Sigmoid colon (tissue), 7 donors: ENCODE data around the gene APBA3. TPM values are rescaled to one million over a fixed set of nuclear protein-coding genes. Genes with fewer than 3 reads are reported as not detected.

Experiments
- DNase-seq: peaks from one replicate; pipeline ENCODE4 v3.0.0-alpha.2; 2019
- H3K27ac ChIP-seq, 4 donors: fragments of 200-600 bp; sonication (generic); one replicate each; pipeline ENCODE4 v1.5.1; 2016 to 2019; ENCODE audit warnings: mild to moderate bottlenecking in 1 of 4
- H3K27me3 ChIP-seq, 3 donors: fragments of 200-600 bp; sonication (generic); one replicate each; pipeline ENCODE4 v1.5.1; 2019; ENCODE audit warnings: mild to moderate bottlenecking in 1 of 3
- H3K36me3 ChIP-seq, 4 donors: fragments of 200-600 bp; sonication (generic); one replicate each; pipeline ENCODE4 v1.5.1; 2016 to 2019
- H3K4me1 ChIP-seq, 4 donors: fragments of 200-600 bp; sonication (generic); one replicate each; pipeline ENCODE4 v1.5.1; 2017 to 2019
- H3K4me3 ChIP-seq, 4 donors: fragments of 200-600 bp; sonication (generic); one replicate each; pipeline ENCODE4 v1.5.1; 2017 to 2019; ENCODE audit warnings: mild to moderate bottlenecking in 2 of 4, moderate library complexity in 1 of 4
- H3K9me3 ChIP-seq, 4 donors: fragments of 200-600 bp in 3 of 4; sonication (generic) in 3 of 4; one replicate each; pipeline versions ENCODE4 v1.5.1 to v1.6.1; 2013 to 2019
- CTCF ChIP-seq, 4 experiments: fragments of 450-650 bp in 3 of 4; fragments of 200-600 bp in 1 of 4; IDR thresholded peaks; one replicate each; pipeline ENCODE4 v1.5.1; 2016 to 2019; ENCODE audit warnings: antibody characterized with exemption in 4 of 4, mild to moderate bottlenecking in 3 of 4, moderate library complexity in 2 of 4
- EP300 ChIP-seq, 4 donors: sonication (generic); formaldehyde crosslinking; IDR thresholded peaks; one replicate each; pipeline ENCODE4 v1.6.1; 2017; ENCODE audit warnings: antibody characterized with exemption in 4 of 4
- POLR2A ChIP-seq, 2 donors: fragments of 450-650 bp; IDR thresholded peaks; one replicate each; pipeline ENCODE4 v1.6.1; 2016; ENCODE audit warnings: antibody characterized with exemption in 2 of 2, mild to moderate bottlenecking in 2 of 2, moderate library complexity in 2 of 2
- POLR2AphosphoS5 ChIP-seq, 4 donors: sonication (generic); formaldehyde crosslinking; IDR thresholded peaks; one replicate each; pipeline ENCODE4 v1.6.1; 2017; ENCODE audit warnings: antibody characterized with exemption in 4 of 4
- whole genome bisulfite sequencing, 2 donors: extraction: QIAGEN DNeasy Blood & Tissue Kit; methylation state at CpG; one replicate each; pipeline ENCODE4 v1.1.7; 2013; 5-methylcytosine and 5-hydroxymethylcytosine counted together
- intact Hi-C: fragments of 100-400 bp; cut with DNase I; formaldehyde crosslinking; loops from one replicate; pipeline ENCODE4 v1.15.1; 2023
- polyA plus RNA-seq, 3 donors: library from polyadenylated mRNA; stranded (reverse); fragments of 200-250 nt; gene quantifications; one replicate each; pipeline ENCODE4 v1.2.3, GENCODE V29; 2013
- total RNA-seq, 4 donors: library from RNA; depleted of rRNA; stranded (reverse); fragments of >200 nt; gene quantifications; one replicate each; pipeline ENCODE4 v1.1.0, GENCODE V29; 2016
- donor health status: healthy with polysubstance abuse.
- donor health status: Bipolar disorder and iron deficiency.
- donor health status: healthy.

APBA3 gene
- total and polyA plus RNA-seq, 7 donors: 12.0 to 42.9 (median 17.8) TPM

- intact Hi-C loops: no loop called here
- H3K4me1 ChIP-seq: peaks cover 0 to 13% (median 5%) of the 10 kb centered on the region in 4 donors
- 98 to 99% methylated on average over 2 of the region's 2 CpGs for WGBS, 2 donors
- H3K36me3 ChIP-seq: no peaks in the 10 kb centered on the region
- no peak for TF ChIP-seq CTCF (IDR thresholded peaks at IDR 0.05)
- no peak for TF ChIP-seq POLR2AphosphoS5 (IDR thresholded peaks at IDR 0.05)
- TF ChIP-seq EP300 (IDR thresholded peaks at IDR 0.05): no peak
- TF ChIP-seq POLR2A (IDR thresholded peaks at IDR 0.05): no peak
- H3K27ac ChIP-seq: no peak overlapping the region
- peaks cover 0 to 50% (median 46%) of the 10 kb centered on the region in 3 donors for H3K27me3 ChIP-seq
- H3K9me3 ChIP-seq: peaks cover 12 to 20% (median 16%) of the 10 kb centered on the region in 4 donors
- DNase-seq: no peak
- H3K4me3 ChIP-seq: no peak overlapping the region
Measured at GRCh38 chr19:3781603-3782002, 20.1 kb upstream of the APBA3 start.

DNA sequence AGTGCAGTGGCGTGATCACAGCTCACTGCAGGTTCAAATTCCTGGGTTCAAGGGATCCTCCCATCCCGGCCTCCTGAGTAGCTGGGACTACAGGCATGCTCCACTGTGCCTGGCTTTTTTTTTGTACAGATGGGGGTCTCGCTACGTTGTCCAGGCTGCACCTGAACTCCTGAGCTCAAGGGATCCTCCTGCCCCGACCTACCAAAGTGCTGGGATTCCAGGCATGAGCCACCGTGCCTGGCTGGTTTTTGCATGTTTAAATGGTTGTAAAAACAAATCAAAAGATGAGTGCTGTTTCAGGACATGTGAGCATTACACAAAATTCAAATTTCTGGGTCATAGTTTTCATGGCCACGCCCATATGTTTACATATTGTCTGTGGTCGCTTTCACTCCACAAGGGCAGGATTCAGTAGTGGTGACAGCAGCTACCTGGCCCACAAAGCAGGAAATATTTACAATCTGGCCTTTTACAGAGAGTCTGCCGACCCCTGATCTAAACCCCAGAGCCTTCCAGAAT, 19.4 kb upstream of the APBA3 start:
- intact Hi-C loops: no loop called here
- WGBS, 2 donors: 82 to 90% methylated on average over 9 of the region's 9 CpGs
- H3K4me3 ChIP-seq: no peak overlapping the region
- H3K27me3 ChIP-seq: peaks cover 0 to 43% (median 40%) of the 10 kb centered on the region in 3 donors
- H3K4me1 ChIP-seq: peaks cover 0 to 10% (median 4%) of the 10 kb centered on the region in 4 donors
- DNase-seq: no peak
- H3K27ac ChIP-seq: no peak overlapping the region
- peaks cover 12 to 20% (median 16%) of the 10 kb centered on the region in 4 donors for H3K9me3 ChIP-seq
- H3K36me3 ChIP-seq: no peaks in the 10 kb centered on the region
- no peak for TF ChIP-seq EP300 (IDR thresholded peaks at IDR 0.05)
- no peak for TF ChIP-seq POLR2AphosphoS5 (IDR thresholded peaks at IDR 0.05)
- TF ChIP-seq CTCF (IDR thresholded peaks at IDR 0.05): no peak
- no peak for TF ChIP-seq POLR2A (IDR thresholded peaks at IDR 0.05)

- Histone ChIP-seq H3K4me1 (no peaks in the 10 kb centered on the region), H3K9me3 (peaks cover 12 to 20% (median 16%) of the 10 kb centered on the region in 4 donors), H3K4me3 (no peak overlapping the region), H3K27me3 (peaks cover 0 to 25% (median 22%) of the 10 kb centered on the region in 3 donors), H3K27ac (no peak overlapping the region), H3K36me3 (no peaks in the 10 kb centered on the region)
- DNase-seq: no peak
- TF ChIP-seq CTCF (IDR thresholded peaks at IDR 0.05) (no peak), POLR2AphosphoS5 (IDR thresholded peaks at IDR 0.05) (no peak), EP300 (IDR thresholded peaks at IDR 0.05) (no peak), POLR2A (IDR thresholded peaks at IDR 0.05) (no peak)
- WGBS, 2 donors: 56 to 79% methylated on average over 44 of the region's 44 CpGs
- intact Hi-C loops: no loop called here
Measured at GRCh38 chr19:3778899-3779723, 17.6 kb upstream of the APBA3 start.

DNA sequence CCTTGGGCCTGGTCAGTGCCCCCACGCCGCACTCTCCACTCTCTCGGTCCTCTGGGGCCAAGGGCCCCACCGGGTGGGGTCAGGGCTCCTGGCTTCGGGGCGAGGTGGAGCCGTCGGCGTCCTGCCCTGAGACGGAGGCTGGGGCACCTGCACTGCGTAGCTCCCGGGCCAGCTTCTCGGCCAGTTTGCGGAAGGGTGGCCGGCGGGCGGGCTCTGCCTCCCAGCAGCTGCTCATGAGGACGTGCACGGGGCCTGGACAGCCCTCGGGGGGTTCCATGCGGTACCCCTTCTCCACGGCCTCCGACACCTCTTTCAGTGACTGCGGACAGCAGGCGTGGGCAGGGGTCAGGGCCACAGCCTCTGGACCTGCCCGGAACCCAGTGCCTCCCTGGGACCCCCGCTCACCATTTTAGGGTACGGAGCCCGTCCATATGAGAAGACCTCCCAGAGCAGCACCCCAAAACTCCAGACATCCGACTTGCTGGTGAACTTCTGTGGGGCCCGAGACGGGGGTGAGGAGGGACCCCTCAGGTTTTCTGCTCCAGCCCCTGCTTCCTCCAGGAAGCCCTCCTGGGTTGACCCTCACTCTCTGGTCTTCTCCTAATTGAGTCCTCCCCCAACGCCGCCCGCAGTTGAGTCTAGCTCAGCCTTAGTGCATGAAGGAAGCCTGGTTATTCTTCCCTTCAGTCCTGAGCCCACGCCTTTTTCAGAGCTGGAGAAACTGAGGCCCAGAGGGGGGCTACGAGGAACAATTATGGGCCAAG, 16.8 kb upstream of the APBA3 start:
- WGBS, 2 donors: 74 to 89% methylated on average over 37 of the region's 37 CpGs
- Histone ChIP-seq H3K27ac (no peak overlapping the region), H3K4me1 (no peaks in the 10 kb centered on the region), H3K36me3 (no peaks in the 10 kb centered on the region), H3K4me3 (no peak overlapping the region), H3K27me3 (peaks cover 0 to 17% (median 15%) of the 10 kb centered on the region in 3 donors), H3K9me3 (peaks cover 12 to 20% (median 16%) of the 10 kb centered on the region in 4 donors)
- DNase-seq: no peak
- intact Hi-C loops: no loop called here
- TF ChIP-seq CTCF (IDR thresholded peaks at IDR 0.05): no peak
